ENCODE data around the gene STK39. TPM values are rescaled to one million over a fixed set of nuclear protein-coding genes. Genes with fewer than 3 reads are reported as not detected.

The STK39 gene
- polyA plus RNA-seq, 2 of the 4 experiments (the other 2 are of a cell fraction), result 14.2 to 27.2 TPM

DNA sequence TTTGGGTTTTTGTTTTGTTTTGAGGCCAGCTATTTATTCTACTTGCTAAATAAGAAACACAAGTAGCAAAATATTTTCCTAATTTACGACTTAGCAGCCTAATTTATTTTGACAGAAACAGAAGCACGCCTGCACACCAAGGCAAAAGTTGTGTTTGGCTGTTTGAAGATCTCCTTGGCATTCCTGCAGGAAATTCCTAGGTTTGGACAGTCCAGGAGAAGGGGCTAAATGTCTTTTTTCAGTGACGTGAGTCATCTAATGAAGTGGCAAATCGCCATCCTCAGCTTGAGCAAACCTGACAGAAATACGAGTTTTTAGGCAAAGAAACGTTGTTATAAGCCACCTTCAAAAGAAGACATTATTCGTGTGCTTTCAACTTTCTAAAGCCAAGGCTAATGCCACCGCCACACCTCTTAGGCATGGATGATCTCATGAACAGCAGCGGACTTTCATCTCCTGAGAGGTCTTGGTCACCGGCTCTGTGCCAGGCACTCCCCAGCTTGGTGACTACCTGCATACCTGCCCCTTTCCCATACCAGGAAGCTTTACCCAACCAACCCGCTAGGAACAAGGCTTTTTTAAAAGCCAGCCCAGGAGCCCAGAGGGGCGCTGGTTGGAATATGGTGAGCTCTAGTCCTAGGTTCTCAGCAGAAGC is 30.9 kb downstream of the STK39 start:
- Histone ChIP-seq H3K9me3 (no peaks in the 10 kb centered on the region), H3K4me1 (peaks cover 17% of the 10 kb centered on the region), H3K4me2 (no peak overlapping the region), H3K27ac (no peak overlapping the region), H3K4me3 (no peak overlapping the region)
- TF ChIP-seq JUNB (IDR thresholded peaks at IDR 0.05) (no peak), HOXB13 (CRISPR knock-in tag; IDR thresholded peaks at IDR 0.05; ENCODE audit: low read depth) (no peak), ELK1 (IDR thresholded peaks at IDR 0.05; ENCODE audit: low read depth, low read length) (no peak), KDM5A (IDR thresholded peaks at IDR 0.05) (no peak), RCOR1 (IDR thresholded peaks at IDR 0.05; ENCODE audit: low read depth, low read length) (no peak), JUN (IDR thresholded peaks at IDR 0.05) (no peak), RARB (CRISPR knock-in tag; IDR thresholded peaks at IDR 0.05) (no peak), FOSB (CRISPR knock-in tag; IDR thresholded peaks at IDR 0.05) (no peak), CHD2 (IDR thresholded peaks at IDR 0.05; ENCODE audit: low read length, partially characterized antibody) (no peak), MYC (IDR thresholded peaks at IDR 0.05; ENCODE audit: borderline replicate concordance, low read length) (no peak), GATA3 (IDR thresholded peaks at IDR 0.05; ENCODE audit: borderline replicate concordance) (no peak), RAD21 (conservative IDR thresholded peaks at IDR 0.05 in 1 of 2, IDR thresholded peaks at IDR 0.05 in 1 of 2) (no peak), RFX5 (IDR thresholded peaks at IDR 0.05) (no peak), POLR2AphosphoS2 (conservative IDR thresholded peaks at IDR 0.05; ENCODE audit: low read length) (no peak), PHF8 (IDR thresholded peaks at IDR 0.05; ENCODE audit: borderline replicate concordance, low read depth) (no peak), HES2 (IDR thresholded peaks at IDR 0.05) (no peak), KDM1A (IDR thresholded peaks at IDR 0.05; ENCODE audit: low read depth) (no peak)
- TF ChIP-seq, protein P1, sequence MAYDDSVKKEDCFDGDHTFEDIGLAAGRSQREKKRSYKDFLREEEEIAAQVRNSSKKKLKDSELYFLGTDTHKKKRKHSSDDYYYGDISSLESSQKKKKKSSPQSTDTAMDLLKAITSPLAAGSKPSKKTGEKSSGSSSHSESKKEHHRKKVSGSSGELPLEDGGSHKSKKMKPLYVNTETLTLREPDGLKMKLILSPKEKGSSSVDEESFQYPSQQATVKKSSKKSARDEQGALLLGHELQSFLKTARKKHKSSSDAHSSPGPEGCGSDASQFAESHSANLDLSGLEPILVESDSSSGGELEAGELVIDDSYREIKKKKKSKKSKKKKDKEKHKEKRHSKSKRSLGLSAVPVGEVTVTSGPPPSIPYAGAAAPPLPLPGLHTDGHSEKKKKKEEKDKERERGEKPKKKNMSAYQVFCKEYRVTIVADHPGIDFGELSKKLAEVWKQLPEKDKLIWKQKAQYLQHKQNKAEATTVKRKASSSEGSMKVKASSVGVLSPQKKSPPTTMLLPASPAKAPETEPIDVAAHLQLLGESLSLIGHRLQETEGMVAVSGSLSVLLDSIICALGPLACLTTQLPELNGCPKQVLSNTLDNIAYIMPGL (CRISPR knock-in tag; IDR thresholded peaks at IDR 0.05; ENCODE audit: borderline replicate concordance), result no peak
- FAIRE-seq, result no peak
- DNase-seq (ENCODE audit: low read depth in 1 of 2, low spot score in 1 of 2), result no peak
- ATAC-seq, result no peak
- POLR2A ChIA-PET, result no interaction called here
- CTCF ChIA-PET, result interaction anchor here (1.2 to 1.6 kb wide), 4 partner anchors 32 to 128 kb away, joined by 3 to 6 read pairs (median 3); partner anchors contain the start of gene STK39
- WGBS (ENCODE audit: missing lambda C conversion rate), result 87% methylated on average over 12 of the region's 12 CpGs

GRCh38 chr2:168215813-168216212 is 31.6 kb downstream of the STK39 start:
- H3K27ac ChIP-seq, result no peak overlapping the region
- DNase-seq (ENCODE audit: low read depth in 1 of 2, low spot score in 1 of 2) (no peak), ATAC-seq (no peak), FAIRE-seq (no peak)
- peaks cover 16% of the 10 kb centered on the region for H3K4me1 ChIP-seq
- no peaks in the 10 kb centered on the region for H3K9me3 ChIP-seq
- WGBS (ENCODE audit: missing lambda C conversion rate), result 75% methylated on average over 1 of the region's 1 CpG
- TF ChIP-seq CBX2 (IDR thresholded peaks at IDR 0.05; ENCODE audit: borderline replicate concordance, low read depth) (no peak), GATA3 (IDR thresholded peaks at IDR 0.05; ENCODE audit: borderline replicate concordance) (no peak), SMC3 (IDR thresholded peaks at IDR 0.05) (no peak), EHMT2 (IDR thresholded peaks at IDR 0.05; ENCODE audit: low read depth) (no peak)
- TF ChIP-seq, protein P2, sequence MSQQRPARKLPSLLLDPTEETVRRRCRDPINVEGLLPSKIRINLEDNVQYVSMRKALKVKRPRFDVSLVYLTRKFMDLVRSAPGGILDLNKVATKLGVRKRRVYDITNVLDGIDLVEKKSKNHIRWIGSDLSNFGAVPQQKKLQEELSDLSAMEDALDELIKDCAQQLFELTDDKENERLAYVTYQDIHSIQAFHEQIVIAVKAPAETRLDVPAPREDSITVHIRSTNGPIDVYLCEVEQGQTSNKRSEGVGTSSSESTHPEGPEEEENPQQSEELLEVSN (IDR thresholded peaks at IDR 0.05; ENCODE audit: borderline replicate concordance, low read depth), result no peak
- no peak overlapping the region for H3K4me3 ChIP-seq
- CTCF ChIA-PET, result interaction anchor here (0.6 to 1.6 kb wide), 6 partner anchors 16 to 129 kb away, joined by 3 to 6 read pairs (median 3); partner anchors contain the start of gene STK39
- POLR2A ChIA-PET, result no interaction called here
- H3K4me2 ChIP-seq, result no peak overlapping the region

Measured in A549 (cell line).